Thyroid gland (tissue), 4 donors: Measurements from ENCODE around the gene QSOX2.

Experiments
- POLR2A ChIP-seq, 2 donors: fragments of 450-650 bp; IDR thresholded peaks; one replicate each; pipeline ENCODE4 v1.6.1; 2017; ENCODE audit warnings: antibody characterized with exemption in 2 of 2, mild to moderate bottlenecking in 2 of 2, moderate library complexity in 1 of 2
- TF ChIP-seq, protein P1 (sequence below), 6 experiments: fragments of 200-600 bp in 3 of 6; fragments of 450-650 bp in 3 of 6; sonication (generic) in 3 of 6; IDR thresholded peaks; one replicate each; pipeline ENCODE4 v1.5.1; 2016 to 2019; ENCODE audit warnings: antibody characterized with exemption in 6 of 6, mild to moderate bottlenecking in 2 of 6, inconsistent platforms in 1 of 6, moderate library complexity in 1 of 6

DNA sequence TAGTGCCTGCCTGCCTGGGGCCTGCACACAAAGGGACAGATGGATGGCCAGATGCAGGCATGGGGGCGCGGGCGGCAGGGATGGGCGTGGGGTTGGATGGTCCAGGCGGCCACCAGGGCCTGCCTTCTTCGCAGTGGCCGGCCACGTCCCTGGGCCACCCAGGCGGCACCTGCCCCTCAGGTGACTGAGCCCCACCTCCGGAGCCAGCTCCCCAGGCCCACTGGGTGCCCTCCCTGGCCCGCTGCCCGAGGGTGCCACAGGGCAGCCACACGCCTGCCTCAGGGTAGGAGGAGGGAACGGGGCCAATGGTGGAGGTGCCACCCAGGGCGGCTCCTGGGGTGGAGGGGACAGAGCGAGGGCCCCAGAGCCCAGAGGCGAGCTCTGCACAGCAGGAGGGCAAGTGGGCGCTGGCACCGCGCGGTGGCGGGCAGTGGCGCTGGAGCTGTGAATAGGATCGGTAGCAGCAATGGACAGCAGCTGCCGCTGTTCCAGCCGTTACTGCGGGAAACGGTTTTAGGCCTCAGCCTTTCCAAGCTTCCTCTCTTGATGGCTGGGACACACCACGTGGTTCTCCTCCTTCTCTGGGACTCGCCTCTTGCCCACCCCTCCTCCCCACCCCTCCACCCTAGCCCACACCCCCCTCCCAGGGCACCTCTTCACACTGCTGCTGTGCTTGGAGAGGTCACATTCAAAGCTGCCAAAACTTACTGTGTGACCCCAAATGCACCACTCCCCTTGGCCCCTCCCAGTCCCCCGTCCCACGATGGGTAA lies 59.8 kb downstream of the QSOX2 start:
- TF ChIP-seq POLR2A (IDR thresholded peaks at IDR 0.05), result no peak
- TF ChIP-seq, protein P1, sequence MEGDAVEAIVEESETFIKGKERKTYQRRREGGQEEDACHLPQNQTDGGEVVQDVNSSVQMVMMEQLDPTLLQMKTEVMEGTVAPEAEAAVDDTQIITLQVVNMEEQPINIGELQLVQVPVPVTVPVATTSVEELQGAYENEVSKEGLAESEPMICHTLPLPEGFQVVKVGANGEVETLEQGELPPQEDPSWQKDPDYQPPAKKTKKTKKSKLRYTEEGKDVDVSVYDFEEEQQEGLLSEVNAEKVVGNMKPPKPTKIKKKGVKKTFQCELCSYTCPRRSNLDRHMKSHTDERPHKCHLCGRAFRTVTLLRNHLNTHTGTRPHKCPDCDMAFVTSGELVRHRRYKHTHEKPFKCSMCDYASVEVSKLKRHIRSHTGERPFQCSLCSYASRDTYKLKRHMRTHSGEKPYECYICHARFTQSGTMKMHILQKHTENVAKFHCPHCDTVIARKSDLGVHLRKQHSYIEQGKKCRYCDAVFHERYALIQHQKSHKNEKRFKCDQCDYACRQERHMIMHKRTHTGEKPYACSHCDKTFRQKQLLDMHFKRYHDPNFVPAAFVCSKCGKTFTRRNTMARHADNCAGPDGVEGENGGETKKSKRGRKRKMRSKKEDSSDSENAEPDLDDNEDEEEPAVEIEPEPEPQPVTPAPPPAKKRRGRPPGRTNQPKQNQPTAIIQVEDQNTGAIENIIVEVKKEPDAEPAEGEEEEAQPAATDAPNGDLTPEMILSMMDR (IDR thresholded peaks at IDR 0.05), result no peak
